NCI-H2029 treated with DMSO at 0.1 percent for 48 hours (cell line): ENCODE data around the gene RBBP8.
A peak's percentile ranks its signal among the peaks of the same experiment; 100 is the strongest.
"Not testable (repeated sequence)": the region's sequence is repeated elsewhere in the genome, so short reads cannot be mapped to it uniquely, and the experiment has no call there.

ENCODE experiments used
- DNase-seq: peaks from one replicate; lab custom pipeline; 2025; lab: John Stamatoyannopoulos, UW

RBBP8 gene

GRCh38 chr18:22933206-22933965 lies at the start of gene RBBP8:
RBBP8 (plus strand) TSS chr18:22933328; CDS start chr18:22936852, 3,524 bp downstream.
- peak; percentile 50 for DNase-seq

GRCh38 chr18:22883827-22884226 lies 49.3 kb upstream of the RBBP8 start:
- no peak for DNase-seq

- not testable (repeated sequence) for DNase-seq
These were observed 47.4 kb upstream of the RBBP8 start for GRCh38 chr18:22885694-22886093.

GRCh38 chr18:22899421-22899820 lies 33.7 kb upstream of the RBBP8 start:
- DNase-seq = no peak

- DNase-seq = peak; percentile 75
These were observed 32.4 kb upstream of the RBBP8 start for GRCh38 chr18:22900558-22901238.

GRCh38 chr18:22902093-22902492 lies 31.0 kb upstream of the RBBP8 start:
- DNase-seq = no peak

GRCh38 chr18:22903248-22903647 lies 29.9 kb upstream of the RBBP8 start:
- DNase-seq = not testable (repeated sequence)

- no peak for DNase-seq
These were observed 21.0 kb upstream of the RBBP8 start for GRCh38 chr18:22912149-22912548.

- no peak for DNase-seq
These were observed 20.3 kb upstream of the RBBP8 start for GRCh38 chr18:22912835-22913234.

- peak; percentile 87 for DNase-seq
These were observed 19.3 kb upstream of the RBBP8 start for GRCh38 chr18:22913861-22914260.

GRCh38 chr18:22914633-22915032 lies 18.5 kb upstream of the RBBP8 start:
- no peak for DNase-seq

GRCh38 chr18:22915337-22915736 lies 17.8 kb upstream of the RBBP8 start:
- no peak for DNase-seq

GRCh38 chr18:22921772-22922171 lies 11.4 kb upstream of the RBBP8 start:
- DNase-seq = peak; percentile 5

GRCh38 chr18:22924589-22924988 lies 8.5 kb upstream of the RBBP8 start:
- DNase-seq = no peak

GRCh38 chr18:22926454-22926853 lies 6.7 kb upstream of the RBBP8 start:
- DNase-seq = no peak

GRCh38 chr18:22928339-22928738 lies 4.8 kb upstream of the RBBP8 start:
- DNase-seq = no peak

- DNase-seq = peak; percentile 45
These were observed 2.9 kb upstream of the RBBP8 start for GRCh38 chr18:22930089-22930713.

GRCh38 chr18:22932885-22933205 lies 283 bp upstream of the RBBP8 start:
- DNase-seq = no peak

GRCh38 chr18:22933966-22934423 lies 867 bp downstream of the RBBP8 start:
- peak; percentile 50 for DNase-seq

GRCh38 chr18:22934789-22935188 lies 1.7 kb downstream of the RBBP8 start:
- DNase-seq = no peak

GRCh38 chr18:22935431-22935830 lies 2.3 kb downstream of the RBBP8 start:
- no peak for DNase-seq

- no peak for DNase-seq
These were observed 3.4 kb downstream of the RBBP8 start for GRCh38 chr18:22936515-22936914.

- no peak for DNase-seq
These were observed 6.5 kb downstream of the RBBP8 start for GRCh38 chr18:22939649-22940048.
